HG02870 (cell line): ENCODE results near the gene MSH3.
A peak's percentile ranks its signal among the peaks of the same experiment; 100 is the strongest.
"Not testable (repeated sequence)": the region's sequence is repeated elsewhere in the genome, so short reads cannot be mapped to it uniquely, and the experiment has no call there.

Experiments
- ATAC-seq: cut with Tn5 transposase; IDR thresholded peaks from one replicate; pipeline ENCODE4 v1.9.1; 2021; ENCODE audit warnings: mild to moderate bottlenecking, moderate library complexity; ENCODE audit not compliant: unreplicated experiment

Gene MSH3

GRCh38 chr5:80784451-80784850 is 130.0 kb downstream of the MSH3 start:
- no peak for ATAC-seq

- not testable (repeated sequence) for ATAC-seq
Measured at GRCh38 chr5:80789319-80790016, 135.0 kb downstream of the MSH3 start.

- ATAC-seq: no peak
Measured at GRCh38 chr5:80790698-80791097, 136.2 kb downstream of the MSH3 start.

- ATAC-seq: no peak
Measured at GRCh38 chr5:80793354-80793753, 138.9 kb downstream of the MSH3 start.

GRCh38 chr5:80796846-80797245 is 142.4 kb downstream of the MSH3 start:
- no peak for ATAC-seq

- ATAC-seq: peak; percentile 54
Measured at GRCh38 chr5:80797428-80798024, 143.1 kb downstream of the MSH3 start.

- no peak for ATAC-seq
Measured at GRCh38 chr5:80798166-80798565, 143.7 kb downstream of the MSH3 start.

- ATAC-seq: no peak
Measured at GRCh38 chr5:80798633-80799032, 144.2 kb downstream of the MSH3 start.

- no peak for ATAC-seq
Measured at GRCh38 chr5:80799041-80799440, 144.6 kb downstream of the MSH3 start.

GRCh38 chr5:80799573-80799972 is 145.1 kb downstream of the MSH3 start:
- ATAC-seq: no peak

GRCh38 chr5:80804332-80804731 is 149.9 kb downstream of the MSH3 start:
- no peak for ATAC-seq

- ATAC-seq: no peak
Measured at GRCh38 chr5:80805038-80805437, 150.6 kb downstream of the MSH3 start.

- no peak for ATAC-seq
Measured at GRCh38 chr5:80806929-80807328, 152.5 kb downstream of the MSH3 start.

- ATAC-seq: no peak
Measured at GRCh38 chr5:80809451-80809850, 155.0 kb downstream of the MSH3 start.

GRCh38 chr5:80810425-80810824 is 156.0 kb downstream of the MSH3 start:
- no peak for ATAC-seq

GRCh38 chr5:80816590-80816989 is 162.1 kb downstream of the MSH3 start:
- no peak for ATAC-seq

GRCh38 chr5:80820685-80821084 is 166.2 kb downstream of the MSH3 start:
- ATAC-seq: no peak

GRCh38 chr5:80822640-80823039 is 168.2 kb downstream of the MSH3 start:
- ATAC-seq: no peak

- ATAC-seq: not testable (repeated sequence)
Measured at GRCh38 chr5:80824159-80824558, 169.7 kb downstream of the MSH3 start.

- no peak for ATAC-seq
Measured at GRCh38 chr5:80825786-80826460, 171.5 kb downstream of the MSH3 start.

- ATAC-seq: no peak
Measured at GRCh38 chr5:80834710-80835109, 180.3 kb downstream of the MSH3 start.

- ATAC-seq: no peak
Measured at GRCh38 chr5:80835128-80835527, 180.7 kb downstream of the MSH3 start.
